Lung (tissue), 12 donors: ENCODE data around the gene LRRN4. TPM values are rescaled to one million over a fixed set of nuclear protein-coding genes. Genes with fewer than 3 reads are reported as not detected.
A peak's percentile ranks its signal among the peaks of the same experiment; 100 is the strongest.

ENCODE experiments used
- ATAC-seq: fragments of 200-7000 bp; cut with Tn5 transposase; one replicate; pipeline ENCODE4 v1.9.1; 2020; ENCODE audit warnings: moderate number of reproducible peaks; ENCODE audit not compliant: insufficient read depth, low FRiP score
- DNase-seq, 3 donors: peaks; one replicate each; pipeline ENCODE4 v3.0.0-alpha.2; 2013 to 2017
- H3K27ac ChIP-seq, 2 donors: one replicate each; pipeline ENCODE4 v1.5.1; 2013; ENCODE audit warnings: mild to moderate bottlenecking in 2 of 2, moderate library complexity in 2 of 2, control low read depth in 1 of 2, inconsistent platforms in 1 of 2, low read depth in 1 of 2, low read length in 1 of 2
- H3K27me3 ChIP-seq, 3 donors: one replicate each; pipeline ENCODE4 v1.5.1; 2013; ENCODE audit warnings: low read length in 2 of 3; ENCODE audit not compliant: control insufficient read depth in 3 of 3, insufficient read depth in 3 of 3
- H3K36me3 ChIP-seq, 4 donors: one replicate each; pipeline ENCODE4 v1.5.1; 2013; ENCODE audit warnings: low read length in 4 of 4, mild to moderate bottlenecking in 1 of 4, moderate library complexity in 1 of 4; ENCODE audit not compliant: control insufficient read depth in 4 of 4, insufficient read depth in 4 of 4
- H3K4me1 ChIP-seq, 5 donors: one replicate each; pipeline ENCODE4 v1.5.1; 2013; ENCODE audit warnings: low read length in 5 of 5, mild to moderate bottlenecking in 2 of 5, moderate library complexity in 1 of 5; ENCODE audit not compliant: control insufficient read depth in 5 of 5, insufficient read depth in 5 of 5
- H3K4me3 ChIP-seq: one replicate; pipeline ENCODE4 v1.5.1; 2013; ENCODE audit warnings: mild to moderate bottlenecking, control low read depth, moderate library complexity
- H3K9ac ChIP-seq, 2 donors: one replicate each; pipeline ENCODE4 v1.5.1; 2013; ENCODE audit warnings: low read length in 2 of 2, control low read depth in 1 of 2; ENCODE audit not compliant: insufficient read depth in 1 of 2
- H3K9me3 ChIP-seq, 4 donors: one replicate each; pipeline ENCODE4 v1.5.1; 2013; ENCODE audit warnings: low read length in 3 of 4, mild to moderate bottlenecking in 1 of 4, moderate library complexity in 1 of 4; ENCODE audit not compliant: control insufficient read depth in 4 of 4, insufficient read depth in 3 of 4
- WGBS, 2 donors: extraction: QIAGEN DNeasy Blood & Tissue Kit; methylation state at CpG; one replicate each; pipeline ENCODE4 v1.1.7; 2013; 5-methylcytosine and 5-hydroxymethylcytosine counted together
- polyA plus RNA-seq, 2 donors: library from polyadenylated mRNA; stranded (reverse); fragments of 200-250 nt; gene quantifications; one replicate each; pipeline ENCODE4 v1.2.1, GENCODE V29; 2013
- total RNA-seq, 2 donors: library from RNA; depleted of rRNA in 1 of 2; stranded (reverse); fragments of >200 nt in 1 of 2; gene quantifications; one replicate each; pipeline ENCODE4 v1.2.1, GENCODE V29; 2014 to 2021
- TF ChIP-seq, protein P1 (sequence below): IDR thresholded peaks from 2 replicates; pipeline ENCODE4 v1.5.1; 2012; ENCODE audit warnings: mild to moderate bottlenecking; ENCODE audit errors: control extremely low read depth, extremely low read depth
- donor health status: control.
- donor health status: control.
- donor health status: Bipolar disorder and iron deficiency.
- donor health status: healthy.
- donor health status: DM: yes; HTN: yes; CAD: no.

The LRRN4 gene
- total and polyA plus RNA-seq, 4 donors, result 9.8 to 62.3 (median 23.5) TPM

DNA sequence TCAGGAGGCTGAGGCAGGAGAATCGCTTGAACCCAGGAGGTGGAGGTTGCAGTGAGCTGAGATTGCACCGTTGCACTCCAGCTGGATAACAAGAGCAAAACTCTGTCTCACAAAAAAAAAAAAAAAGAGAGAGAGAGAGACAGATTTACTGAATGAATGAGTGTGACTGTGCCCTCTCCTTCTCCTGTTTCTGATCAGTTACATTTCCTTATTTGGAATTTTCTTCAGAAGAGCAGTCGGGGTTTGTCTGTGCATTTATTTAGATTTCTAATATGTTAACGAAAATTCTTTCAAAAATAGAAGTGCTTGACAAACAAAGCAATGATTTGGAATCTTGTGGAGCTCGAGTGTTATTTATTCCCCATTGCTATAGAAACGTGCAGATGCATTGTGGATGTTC lies 6.4 kb upstream of the LRRN4 start:
- Histone ChIP-seq H3K4me3 (no peak overlapping the region), H3K9me3 (no peaks in the 10 kb centered on the region), H3K27ac (no peak overlapping the region), H3K36me3 (no peaks in the 10 kb centered on the region), H3K27me3 (peaks cover 0 to 3% (median 0%) of the 10 kb centered on the region in 3 donors), H3K9ac (no peak overlapping the region), H3K4me1 (peaks cover 0 to 6% (median 0%) of the 10 kb centered on the region in 5 donors)
- DNase-seq (no peak), ATAC-seq (no peak)
- 52 to 77% methylated on average over 6 of the region's 6 CpGs for WGBS, 2 donors
- TF ChIP-seq, protein P1, sequence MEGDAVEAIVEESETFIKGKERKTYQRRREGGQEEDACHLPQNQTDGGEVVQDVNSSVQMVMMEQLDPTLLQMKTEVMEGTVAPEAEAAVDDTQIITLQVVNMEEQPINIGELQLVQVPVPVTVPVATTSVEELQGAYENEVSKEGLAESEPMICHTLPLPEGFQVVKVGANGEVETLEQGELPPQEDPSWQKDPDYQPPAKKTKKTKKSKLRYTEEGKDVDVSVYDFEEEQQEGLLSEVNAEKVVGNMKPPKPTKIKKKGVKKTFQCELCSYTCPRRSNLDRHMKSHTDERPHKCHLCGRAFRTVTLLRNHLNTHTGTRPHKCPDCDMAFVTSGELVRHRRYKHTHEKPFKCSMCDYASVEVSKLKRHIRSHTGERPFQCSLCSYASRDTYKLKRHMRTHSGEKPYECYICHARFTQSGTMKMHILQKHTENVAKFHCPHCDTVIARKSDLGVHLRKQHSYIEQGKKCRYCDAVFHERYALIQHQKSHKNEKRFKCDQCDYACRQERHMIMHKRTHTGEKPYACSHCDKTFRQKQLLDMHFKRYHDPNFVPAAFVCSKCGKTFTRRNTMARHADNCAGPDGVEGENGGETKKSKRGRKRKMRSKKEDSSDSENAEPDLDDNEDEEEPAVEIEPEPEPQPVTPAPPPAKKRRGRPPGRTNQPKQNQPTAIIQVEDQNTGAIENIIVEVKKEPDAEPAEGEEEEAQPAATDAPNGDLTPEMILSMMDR, result no peak

DNA sequence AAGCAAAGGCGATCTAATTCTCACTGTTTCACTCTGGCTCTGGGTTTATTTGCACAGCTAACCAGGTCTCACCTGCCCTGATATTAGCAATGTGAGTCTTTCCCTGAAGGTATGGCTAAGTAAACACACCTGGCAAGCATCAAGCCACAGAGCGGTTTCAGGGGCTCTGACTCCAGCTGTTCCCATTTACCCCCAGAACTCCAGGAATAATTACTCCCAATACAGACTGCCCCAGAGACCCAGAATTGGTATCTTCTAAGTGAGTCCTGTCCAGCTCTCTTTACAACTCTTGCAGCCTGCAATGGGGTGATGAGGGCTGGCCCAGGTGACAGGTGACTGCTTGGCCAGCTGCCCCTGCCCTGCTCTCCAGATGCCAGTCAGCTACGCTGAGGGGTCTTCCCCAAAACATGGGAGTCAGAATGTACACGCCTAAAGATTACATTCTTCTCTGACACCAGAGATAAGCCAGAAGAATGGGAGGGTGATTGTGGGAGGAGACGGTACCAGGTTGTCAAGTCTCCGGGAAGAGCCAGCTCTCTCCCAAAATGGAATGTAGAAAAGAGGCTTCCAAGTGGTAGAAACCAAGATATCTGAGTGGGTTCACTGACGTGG lies 4.9 kb upstream of the LRRN4 start:
- WGBS, 2 donors, result 32 to 47% methylated on average over 7 of the region's 7 CpGs
- H3K4me1 ChIP-seq, result peaks cover 0 to 6% (median 0%) of the 10 kb centered on the region in 5 donors

DNA sequence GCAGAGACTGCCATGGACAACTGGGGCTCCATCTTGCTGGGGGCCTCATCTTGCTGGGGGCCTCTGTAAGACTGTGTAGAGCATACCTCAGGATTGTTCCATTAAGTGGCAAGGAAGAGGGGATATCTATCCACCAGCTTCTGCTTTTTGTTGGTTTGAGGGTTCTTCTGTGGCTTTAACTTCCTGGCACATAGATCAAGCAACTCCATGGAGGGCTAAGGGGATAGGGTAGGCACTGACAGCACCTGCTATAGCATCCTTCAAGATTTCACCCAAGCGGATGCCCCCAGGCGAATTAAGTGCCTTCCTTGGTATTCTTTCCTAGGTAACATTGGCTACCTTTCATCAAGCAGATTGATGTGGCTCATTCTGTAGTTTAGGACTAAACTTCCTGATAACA lies 3.8 kb upstream of the LRRN4 start:
- TF ChIP-seq, protein P1, result no peak
- Histone ChIP-seq H3K9ac (no peak overlapping the region), H3K27me3 (peaks cover 0 to 13% (median 9%) of the 10 kb centered on the region in 3 donors), H3K9me3 (no peaks in the 10 kb centered on the region), H3K4me1 (peaks cover 0 to 10% (median 0%) of the 10 kb centered on the region in 5 donors), H3K36me3 (no peaks in the 10 kb centered on the region), H3K4me3 (no peak overlapping the region), H3K27ac (peak overlapping the region in 1 of 2 donors; percentile 82)
- ATAC-seq (no peak), DNase-seq (no peak)
- 32 to 66% methylated on average over 2 of the region's 2 CpGs for WGBS, 2 donors

More for the DNA sequence above, 4.9 kb upstream of the LRRN4 start:
- DNase-seq (peak in 1 of 3 donors; percentile 50), ATAC-seq (peak; percentile 48)
- TF ChIP-seq, protein P1, result no peak
- no peak overlapping the region for H3K9ac ChIP-seq
- peaks cover 0 to 3% (median 3%) of the 10 kb centered on the region in 3 donors for H3K27me3 ChIP-seq
- no peaks in the 10 kb centered on the region for H3K36me3 ChIP-seq
- peak overlapping the region in 1 of 2 donors; percentile 65 for H3K27ac ChIP-seq
- no peak overlapping the region for H3K4me3 ChIP-seq
- H3K9me3 ChIP-seq, result no peaks in the 10 kb centered on the region
